Stimulated activated CD4-positive, alpha-beta T cell treated with anti-CD3 and anti-CD28 coated beads, Interleukin-12 subunit alpha, Interleukin-12 subunit beta, amount 100 ng/mL, for 48 hours (primary cell): ENCODE results near the gene ATG14.
A peak's percentile ranks its signal among the peaks of the same experiment; 100 is the strongest.
"Not testable (repeated sequence)": the region's sequence is repeated elsewhere in the genome, so short reads cannot be mapped to it uniquely, and the experiment has no call there.

ENCODE experiments used
- DNase-seq, 3 donors: peaks; one replicate each; pipeline ENCODE4 v3.0.0-alpha.2; 2020; ENCODE audit warnings: low read depth in 2 of 3, low spot score in 1 of 3

Gene ATG14

GRCh38 chr14:55411426-55412389, at the start of gene ATG14:
ATG14 (minus strand) TSS chr14:55411830; CDS start chr14:55411822, 8 bp downstream.
- peak; percentile 57 to 69 (median 64) for DNase-seq

- DNase-seq, result no peak
These were observed 47.3 kb upstream of the ATG14 start for GRCh38 chr14:55458800-55459515.

- DNase-seq, result no peak
These were observed 45.9 kb upstream of the ATG14 start for GRCh38 chr14:55457496-55457895.

GRCh38 chr14:55456411-55456810, 44.8 kb upstream of the ATG14 start:
- DNase-seq, result not testable (repeated sequence)

- DNase-seq, result no peak
These were observed 42.8 kb upstream of the ATG14 start for GRCh38 chr14:55454264-55455002.

- DNase-seq, result no peak
These were observed 40.3 kb upstream of the ATG14 start for GRCh38 chr14:55451950-55452349.

- no peak for DNase-seq
These were observed 39.8 kb upstream of the ATG14 start for GRCh38 chr14:55451398-55451797.

- no peak for DNase-seq
These were observed 39.4 kb upstream of the ATG14 start for GRCh38 chr14:55450987-55451386.

GRCh38 chr14:55450539-55450938, 38.9 kb upstream of the ATG14 start:
- DNase-seq, result no peak

- DNase-seq, result no peak
These were observed 38.5 kb upstream of the ATG14 start for GRCh38 chr14:55450124-55450523.

- no peak for DNase-seq
These were observed 37.5 kb upstream of the ATG14 start for GRCh38 chr14:55449116-55449515.

- peak in 2 of 3 donors; percentile 29 to 41 for DNase-seq
These were observed 36.5 kb upstream of the ATG14 start for GRCh38 chr14:55448141-55448614.

- no peak for DNase-seq
These were observed 35.2 kb upstream of the ATG14 start for GRCh38 chr14:55446833-55447232.

GRCh38 chr14:55446127-55446736, 34.6 kb upstream of the ATG14 start:
- DNase-seq, result peak; percentile 28 to 77 (median 45)

GRCh38 chr14:55441286-55441685, 29.7 kb upstream of the ATG14 start:
- no peak for DNase-seq

GRCh38 chr14:55440385-55440784, 28.8 kb upstream of the ATG14 start, which contains the start of gene TBPL2:
TBPL2 (minus strand) TSS chr14:55440616; CDS start chr14:55440449, 167 bp downstream.
- DNase-seq, result no peak

- DNase-seq, result no peak
These were observed 26.5 kb upstream of the ATG14 start for GRCh38 chr14:55438066-55438683.

- DNase-seq, result no peak
These were observed 25.3 kb upstream of the ATG14 start for GRCh38 chr14:55436931-55437330.

- no peak for DNase-seq
These were observed 24.9 kb upstream of the ATG14 start for GRCh38 chr14:55436519-55436918.

- DNase-seq, result no peak
These were observed 23.2 kb upstream of the ATG14 start for GRCh38 chr14:55434805-55435174.
